HUES6 (cell line): ENCODE results near the gene NUDT8.
A peak's percentile ranks its signal among the peaks of the same experiment; 100 is the strongest.
"Not testable (repeated sequence)": the region's sequence is repeated elsewhere in the genome, so short reads cannot be mapped to it uniquely, and the experiment has no call there.

Experiments used
- H3K27ac ChIP-seq: 2 replicates; pipeline ENCODE4 v1.7.0; 2013; ENCODE audit warnings: low read depth, mild to moderate bottlenecking, low read length, inconsistent platforms
- H3K27me3 ChIP-seq: 2 replicates; pipeline ENCODE4 v1.6.1; 2013; ENCODE audit warnings: low read length; ENCODE audit not compliant: control insufficient read depth, insufficient read depth
- H3K36me3 ChIP-seq: 2 replicates; pipeline ENCODE4 v1.6.1; 2013; ENCODE audit warnings: low read length; ENCODE audit not compliant: control insufficient read depth, insufficient read depth
- H3K4me1 ChIP-seq: 2 replicates; pipeline ENCODE4 v1.6.1; 2013; ENCODE audit warnings: low read length; ENCODE audit not compliant: control insufficient read depth, insufficient read depth
- H3K4me3 ChIP-seq: 2 replicates; pipeline ENCODE4 v1.5.1; 2013; ENCODE audit warnings: low read depth, low read length
- H3K9ac ChIP-seq: one replicate; pipeline ENCODE4 v1.6.1; 2013; ENCODE audit warnings: mild to moderate bottlenecking, low read length
- H3K9me3 ChIP-seq: 2 replicates; pipeline ENCODE4 v1.6.1; 2013; ENCODE audit warnings: low read depth, low read length; ENCODE audit not compliant: control insufficient read depth, insufficient read depth

NUDT8 gene

GRCh38 chr11:67631411-67631810 lies 1.7 kb upstream of the NUDT8 start:
- Histone ChIP-seq H3K4me1 (peaks cover 38% of the 10 kb centered on the region), H3K9me3 (no peaks in the 10 kb centered on the region), H3K27me3 (no peaks in the 10 kb centered on the region), H3K36me3 (no peaks in the 10 kb centered on the region), H3K4me3 (peak overlapping the region; percentile 69; the same call in 1 of the 2 replicates), H3K27ac (no peak overlapping the region), H3K9ac (peak overlapping the region; percentile 80)

- Histone ChIP-seq H3K36me3 (no peaks in the 10 kb centered on the region; the same call in 1 of the 2 replicates), H3K9me3 (no peaks in the 10 kb centered on the region), H3K4me1 (peaks cover 38% of the 10 kb centered on the region), H3K9ac (peak overlapping the region; percentile 80), H3K27me3 (no peaks in the 10 kb centered on the region), H3K27ac (peak overlapping the region; percentile 78; the same call in 1 of the 2 replicates), H3K4me3 (peak overlapping the region; percentile 69)
Observed at GRCh38 chr11:67630943-67631331, 1.2 kb upstream of the NUDT8 start.

GRCh38 chr11:67630228-67630942 lies 648 bp upstream of the NUDT8 start:
- Histone ChIP-seq H3K27me3 (no peaks in the 10 kb centered on the region), H3K27ac (peak overlapping the region; percentile 78; the same call in 1 of the 2 replicates), H3K9ac (peak overlapping the region; percentile 80), H3K4me3 (peak overlapping the region; percentile 69), H3K9me3 (no peaks in the 10 kb centered on the region), H3K36me3 (no peaks in the 10 kb centered on the region; the same call in 1 of the 2 replicates), H3K4me1 (peaks cover 38% of the 10 kb centered on the region)

DNA sequence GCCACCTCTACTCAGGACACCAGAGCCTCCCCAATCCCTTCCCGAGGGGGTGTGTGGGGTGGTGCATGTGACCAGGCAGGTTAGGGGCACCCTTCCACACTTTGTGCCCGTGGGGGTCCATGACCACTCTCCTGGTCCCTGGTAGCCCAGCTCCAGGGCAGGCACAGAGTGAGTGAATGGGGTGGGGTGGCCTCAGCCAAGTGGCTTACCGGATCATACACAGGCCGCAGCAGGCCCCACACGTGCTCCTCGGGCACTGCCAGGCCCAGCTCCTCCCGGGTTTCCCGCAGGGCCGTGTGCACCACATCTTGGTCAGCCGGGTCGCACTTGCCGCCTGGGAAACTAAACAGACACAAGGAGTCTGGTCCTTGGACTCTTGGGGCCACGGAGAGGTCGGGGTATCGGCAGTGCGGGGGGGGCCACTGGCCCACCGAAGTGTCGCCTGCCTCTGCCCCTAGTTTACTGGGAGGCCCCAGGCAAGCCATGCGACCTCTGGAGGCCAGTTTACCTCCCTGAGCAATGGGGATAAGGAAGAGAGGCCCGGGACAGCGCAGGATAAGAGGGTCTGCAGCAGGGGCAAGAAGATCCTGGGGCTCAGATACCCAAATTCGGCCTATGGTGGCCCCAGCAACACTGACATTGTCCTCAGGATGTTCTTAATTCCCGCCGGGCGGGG lies 889 bp downstream of the NUDT8 start:
- peaks cover 35% of the 10 kb centered on the region for H3K4me1 ChIP-seq
- peak overlapping the region; percentile 64 for H3K4me3 ChIP-seq
- peak overlapping the region; percentile 87 for H3K9ac ChIP-seq
- no peaks in the 10 kb centered on the region; the same call in 1 of the 2 replicates for H3K36me3 ChIP-seq
- H3K27me3 ChIP-seq = no peaks in the 10 kb centered on the region
- H3K27ac ChIP-seq = peak overlapping the region; percentile 10; the same call in 1 of the 2 replicates
- no peaks in the 10 kb centered on the region for H3K9me3 ChIP-seq

DNA sequence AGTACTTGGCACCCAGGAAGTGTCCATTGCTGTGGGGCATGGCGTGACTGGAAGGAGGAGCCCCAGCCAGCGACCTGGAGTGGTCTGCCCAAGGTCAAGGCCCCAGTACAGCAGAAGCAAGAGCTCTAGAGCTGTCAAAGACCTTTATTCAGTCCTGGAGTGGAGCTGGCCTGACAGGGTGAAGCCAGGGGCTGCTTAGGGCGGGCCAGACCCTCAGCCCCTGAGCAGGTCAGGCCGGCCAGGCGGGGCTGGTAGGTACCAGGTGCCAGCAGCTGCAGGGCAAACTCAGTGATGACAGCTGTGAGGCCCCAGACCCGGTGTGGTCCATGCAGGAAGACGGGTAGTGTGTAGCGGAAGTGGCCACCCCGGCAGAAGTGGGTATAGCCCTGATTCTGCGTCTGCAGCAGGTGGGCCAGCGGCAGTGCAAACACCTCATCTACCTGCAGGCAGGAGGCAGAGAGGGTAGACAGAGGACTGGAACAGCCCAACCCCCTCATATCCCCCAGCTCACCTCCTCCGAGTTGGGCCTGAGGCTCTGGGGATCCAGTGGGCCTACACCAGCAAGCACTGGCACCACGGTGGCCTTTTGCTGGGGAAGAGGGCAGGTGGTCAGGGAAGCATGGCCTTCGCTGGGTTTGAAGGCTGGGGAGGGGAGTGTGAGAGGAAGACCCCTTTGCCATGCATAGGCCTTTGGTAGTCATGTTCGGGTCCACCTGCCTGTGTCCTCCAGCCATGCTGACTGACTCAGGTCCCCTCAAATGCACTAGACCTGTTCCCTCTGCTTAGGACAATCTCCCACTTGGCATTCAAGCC lies 1.7 kb downstream of the NUDT8 start:
- peaks cover 35% of the 10 kb centered on the region for H3K4me1 ChIP-seq
- H3K36me3 ChIP-seq = no peaks in the 10 kb centered on the region; the same call in 1 of the 2 replicates
- H3K4me3 ChIP-seq = no peak overlapping the region
- H3K27ac ChIP-seq = peak overlapping the region; percentile 59; the same call in 1 of the 2 replicates
- no peaks in the 10 kb centered on the region for H3K27me3 ChIP-seq
- peak overlapping the region; percentile 87 for H3K9ac ChIP-seq
- H3K9me3 ChIP-seq = no peaks in the 10 kb centered on the region

- Histone ChIP-seq H3K4me1 (peaks cover 35% of the 10 kb centered on the region), H3K27me3 (no peaks in the 10 kb centered on the region), H3K27ac (peak overlapping the region; percentile 59; the same call in 1 of the 2 replicates), H3K9ac (peak overlapping the region; percentile 87), H3K4me3 (no peak overlapping the region), H3K9me3 (no peaks in the 10 kb centered on the region), H3K36me3 (no peaks in the 10 kb centered on the region; the same call in 1 of the 2 replicates)
Observed at GRCh38 chr11:67627441-67627811, 2.3 kb downstream of the NUDT8 start.

DNA sequence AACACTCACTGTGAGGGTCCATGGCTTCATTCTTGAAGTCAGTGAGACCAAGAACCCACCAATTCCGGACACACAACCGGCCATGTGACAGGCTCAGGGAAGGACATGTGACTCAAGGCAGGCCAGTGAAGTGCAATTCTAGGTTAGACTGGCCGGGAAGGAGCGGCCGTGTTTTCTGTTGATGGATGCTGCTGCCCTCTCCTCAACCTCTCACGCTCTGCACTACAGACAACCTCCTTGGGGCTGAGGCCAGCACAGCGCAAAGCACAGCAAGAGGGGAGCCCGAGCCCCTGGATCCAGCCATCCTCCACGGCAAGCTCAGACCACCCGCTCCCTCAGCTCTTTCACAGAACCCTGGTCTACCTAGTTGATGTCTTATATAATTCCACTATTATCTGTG lies 2.8 kb downstream of the NUDT8 start:
- H3K4me3 ChIP-seq = no peak overlapping the region
- H3K27me3 ChIP-seq = no peaks in the 10 kb centered on the region
- peak overlapping the region; percentile 87 for H3K9ac ChIP-seq
- H3K27ac ChIP-seq = peak overlapping the region; percentile 59; the same call in 1 of the 2 replicates
- no peaks in the 10 kb centered on the region for H3K9me3 ChIP-seq
- no peaks in the 10 kb centered on the region; the same call in 1 of the 2 replicates for H3K36me3 ChIP-seq
- peaks cover 32% of the 10 kb centered on the region for H3K4me1 ChIP-seq

DNA sequence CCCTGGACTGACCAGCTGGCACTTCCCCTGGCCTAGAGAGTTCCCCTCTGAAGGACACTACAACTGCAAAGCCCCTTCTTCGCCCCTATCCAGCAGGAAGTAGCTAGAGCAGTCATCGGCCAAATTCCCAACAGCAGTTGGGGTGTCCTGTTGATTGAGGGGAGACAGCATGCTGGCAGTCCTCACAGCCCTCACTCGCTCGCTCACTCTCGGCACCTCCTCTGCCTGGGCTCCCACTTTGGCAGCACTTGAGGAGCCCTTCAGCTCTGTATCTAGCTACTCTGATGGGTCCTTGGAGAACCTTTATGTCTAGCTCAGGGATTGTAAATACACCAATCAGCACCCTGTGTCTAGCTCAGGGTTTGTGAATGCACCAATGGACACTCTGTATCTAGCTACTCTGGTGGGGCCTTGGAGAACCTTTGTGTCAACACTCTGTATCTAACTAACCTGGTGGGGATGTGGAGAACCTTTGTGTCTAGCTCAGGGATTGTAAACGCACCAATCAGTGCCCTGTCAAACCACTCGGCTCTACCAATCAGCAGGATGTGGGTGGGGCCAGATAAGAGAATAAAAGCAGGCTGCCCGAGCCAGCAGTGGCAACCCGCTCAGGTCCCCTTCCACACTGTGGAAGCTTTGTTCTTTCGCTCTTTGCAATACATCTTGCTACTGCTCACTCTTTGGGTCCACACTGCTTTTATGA lies 3.5 kb downstream of the NUDT8 start:
- H3K9ac ChIP-seq, H3K27me3 ChIP-seq, H3K27ac ChIP-seq, H3K9me3 ChIP-seq, H3K4me3 ChIP-seq, H3K36me3 ChIP-seq: not testable (repeated sequence)
- peaks cover 26% of the 10 kb centered on the region for H3K4me1 ChIP-seq

- Histone ChIP-seq H3K4me1 (peaks cover 16% of the 10 kb centered on the region), H3K9ac (peak overlapping the region; percentile 21)
- not testable (repeated sequence) for H3K36me3 ChIP-seq, H3K27ac ChIP-seq, H3K4me3 ChIP-seq, H3K27me3 ChIP-seq, H3K9me3 ChIP-seq
Observed at GRCh38 chr11:67623795-67624194, 5.9 kb downstream of the NUDT8 start.

DNA sequence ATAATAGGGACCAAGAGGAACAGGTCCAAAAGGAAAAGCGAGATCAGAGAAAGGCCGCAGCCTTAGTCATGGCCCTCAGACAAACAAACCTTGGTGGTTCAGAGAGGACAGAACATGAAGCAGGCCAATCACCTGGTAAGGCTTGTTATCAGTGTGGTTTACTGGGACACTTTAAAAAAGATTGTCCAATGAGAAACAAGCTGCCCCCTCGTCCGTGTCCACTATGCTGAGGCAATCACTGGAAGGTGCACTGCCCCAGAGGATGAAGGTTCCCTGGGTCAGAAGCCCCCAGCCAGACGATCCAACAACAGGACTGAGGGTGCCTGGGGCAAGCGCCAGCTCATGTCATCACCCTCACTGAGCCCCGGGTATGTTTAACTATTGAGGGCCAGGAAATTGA lies 6.8 kb downstream of the NUDT8 start:
- not testable (repeated sequence) for H3K4me3 ChIP-seq, H3K4me1 ChIP-seq, H3K27ac ChIP-seq, H3K36me3 ChIP-seq, H3K9me3 ChIP-seq, H3K27me3 ChIP-seq, H3K9ac ChIP-seq
